ENCODE measurements around the gene TTLL8. TPM values are rescaled to one million over a fixed set of nuclear protein-coding genes. Genes with fewer than 3 reads are reported as not detected.

TTLL8 gene
- total and polyA plus RNA-seq, 2 donors (not counting 3 experiments of a cell fraction or from before 2014, with no cell fraction given), result not detected

GRCh38 chr22:50031189-50032091 is 26.7 kb downstream of the TTLL8 start:
- Histone ChIP-seq H3K79me2 (ENCODE audit: control insufficient read depth, insufficient read depth, low read length) (no peaks in the 10 kb centered on the region), H3K9me1 (replicated peaks; ENCODE audit: control insufficient read depth, extremely low read depth, insufficient read depth, low read length) (no peaks in the 10 kb centered on the region), H3K27me3 (ENCODE audit: control insufficient read depth in 2 of 2, insufficient read depth in 2 of 2, low read length in 2 of 2) (no peaks in the 10 kb centered on the region), H3K36me3 (ENCODE audit: control insufficient read depth in 2 of 2, extremely low read depth in 1 of 2, insufficient read depth in 2 of 2, low read length in 2 of 2) (no peaks in the 10 kb centered on the region), H3K27ac (ENCODE audit: insufficient read depth, low read depth, low read length) (no peak overlapping the region), H3K4me2 (ENCODE audit: insufficient read depth, low read length) (no peak overlapping the region), H3K4me1 (ENCODE audit: control insufficient read depth, extremely low read depth, insufficient read depth, low read length) (no peaks in the 10 kb centered on the region), H2AFZ (ENCODE audit: low read depth, low read length) (no peak overlapping the region), H3K9me3 (replicated peaks; ENCODE audit: control insufficient read depth, insufficient read depth, low read length) (no peaks in the 10 kb centered on the region), H3K9ac (replicated peaks; ENCODE audit: extremely low read depth, insufficient read depth, low read length) (no peak overlapping the region), H3K4me3 (replicated peaks in 1 of 3; ENCODE audit: insufficient read depth in 1 of 3, low read depth in 1 of 3, low read length in 3 of 3) (no peak overlapping the region), H4K20me1 (replicated peaks; ENCODE audit: control insufficient read depth, extremely low read depth, insufficient read depth, low read length) (no peaks in the 10 kb centered on the region)
- intact Hi-C loops (cut with micrococcal nuclease), result loop anchor here (2.0 to 5.0 kb wide), 3 partner anchors 39 to 264 kb away; no protein-coding TSS in a partner anchor
- dilution Hi-C loops (cut with MboI; ENCODE audit: extremely low pct_ligation_motif_present, low sequenced_read_pairs), result no loop called here
- ChIA-PET CTCF (interaction anchor here (0.8 to 3.1 kb wide), 26 partner anchors 14 to 264 kb away, joined by 3 to 174 read pairs (median 8); partner anchors contain the start of genes IL17REL and MLC1), POLR2A (no interaction called here)
- no peak for TF ChIP-seq POLR2AphosphoS5 (IDR thresholded peaks at IDR 0.05; ENCODE audit: insufficient read depth, low read depth, low read length)
- TF ChIP-seq MAX (IDR thresholded peaks at IDR 0.05; ENCODE audit: insufficient read depth, insufficient read length), result no peak
- TF ChIP-seq FOS (IDR thresholded peaks at IDR 0.05; ENCODE audit: borderline replicate concordance, insufficient read depth, low read length), result no peak
- TF ChIP-seq CTCF (IDR thresholded peaks at IDR 0.05; ENCODE audit: extremely low read depth in 1 of 2, insufficient read depth in 1 of 2, low read depth in 1 of 2, low read length in 2 of 2), result no peak
- no peak for TF ChIP-seq EZH2 (IDR thresholded peaks at IDR 0.05; ENCODE audit: borderline replicate concordance, low read depth, low read length, severe bottlenecking)
- no peak for TF ChIP-seq GATA2 (IDR thresholded peaks at IDR 0.05; ENCODE audit: insufficient read depth, insufficient read length, low read depth, low read length)
- TF ChIP-seq JUN (IDR thresholded peaks at IDR 0.05; ENCODE audit: borderline replicate concordance, insufficient read depth, insufficient read length, low read depth), result no peak
- TF ChIP-seq MYC (IDR thresholded peaks at IDR 0.05; ENCODE audit: low read depth, low read length), result no peak
- no peak for TF ChIP-seq POLR2A (IDR thresholded peaks at IDR 0.05; ENCODE audit: low read depth, low read length)
- BruUV-seq (replicated peaks), result no TSS peak
- FAIRE-seq (no peak), DNase-seq (ENCODE audit: low read depth, low spot score) (no peak)
